ENCODE data around the gene GRID2. TPM values are rescaled to one million over a fixed set of nuclear protein-coding genes. Genes with fewer than 3 reads are reported as not detected.

The GRID2 gene
- total and polyA plus RNA-seq, 7 experiments from 2014 or later, result not detected

GRCh38 chr4:93394545-93395081, 1090.8 kb downstream of the GRID2 start:
- Mint-ChIP-seq H3K27me3 (no peaks in the 10 kb centered on the region), H3K4me3 (no peak overlapping the region), H3K36me3 (no peaks in the 10 kb centered on the region), H3K4me1 (no peaks in the 10 kb centered on the region), H3K27ac (no peak overlapping the region), H3K9me3 (peaks cover 0 to 10% (median 0%) of the 10 kb centered on the region in 11 donors)
- no peaks in the 10 kb centered on the region for H3K4me1 ChIP-seq (ENCODE audit: control insufficient read depth in 2 of 2, insufficient read depth in 2 of 2, low read length in 2 of 2)
- ATAC-seq (no peak), DNase-seq (no peak)
- no peak overlapping the region for H3K4me3 ChIP-seq (ENCODE audit: low read length)
- no peaks in the 10 kb centered on the region for H3K36me3 ChIP-seq (ENCODE audit: control insufficient read depth in 2 of 3, insufficient read depth in 3 of 3, low read length in 3 of 3)
- no peaks in the 10 kb centered on the region for H3K9me3 ChIP-seq (ENCODE audit: control insufficient read depth in 2 of 3, low read length in 3 of 3)
- ChIA-PET POLR2A (no interaction called here), CTCF (no interaction called here)
- H3K27me3 ChIP-seq (ENCODE audit: control insufficient read depth in 2 of 2, insufficient read depth in 2 of 2, low read length in 2 of 2), result no peaks in the 10 kb centered on the region
- no peak overlapping the region for H3K27ac ChIP-seq (ENCODE audit: low read depth, low read length)
- intact Hi-C loops (cut with micrococcal nuclease), result no loop called here

- no peak overlapping the region for H3K27ac ChIP-seq (ENCODE audit: low read depth, low read length)
- H3K27me3 ChIP-seq (ENCODE audit: control insufficient read depth in 2 of 2, insufficient read depth in 2 of 2, low read length in 2 of 2), result no peaks in the 10 kb centered on the region
- ChIA-PET CTCF (no interaction called here), POLR2A (no interaction called here)
- Mint-ChIP-seq H3K27me3 (no peaks in the 10 kb centered on the region), H3K4me3 (no peak overlapping the region), H3K9me3 (peaks cover 0 to 10% (median 0%) of the 10 kb centered on the region in 11 donors), H3K36me3 (no peaks in the 10 kb centered on the region), H3K4me1 (no peaks in the 10 kb centered on the region), H3K27ac (no peak overlapping the region)
- no peak overlapping the region for H3K4me3 ChIP-seq (ENCODE audit: low read length)
- H3K36me3 ChIP-seq (ENCODE audit: control insufficient read depth in 2 of 3, insufficient read depth in 3 of 3, low read length in 3 of 3), result no peaks in the 10 kb centered on the region
- H3K4me1 ChIP-seq (ENCODE audit: control insufficient read depth in 2 of 2, insufficient read depth in 2 of 2, low read length in 2 of 2), result no peaks in the 10 kb centered on the region
- ATAC-seq (no peak), DNase-seq (no peak)
- intact Hi-C loops (cut with micrococcal nuclease), result no loop called here
- H3K9me3 ChIP-seq (ENCODE audit: control insufficient read depth in 2 of 3, low read length in 3 of 3), result no peaks in the 10 kb centered on the region
Measured at GRCh38 chr4:93396272-93396671, 1092.5 kb downstream of the GRID2 start.

GRCh38 chr4:93403571-93403970, 1099.8 kb downstream of the GRID2 start:
- Mint-ChIP-seq H3K27me3 (no peaks in the 10 kb centered on the region), H3K4me3 (no peak overlapping the region), H3K36me3 (no peaks in the 10 kb centered on the region), H3K4me1 (no peaks in the 10 kb centered on the region), H3K27ac (no peak overlapping the region), H3K9me3 (peaks cover 0 to 11% (median 0%) of the 10 kb centered on the region in 11 donors)
- no peak overlapping the region for H3K27ac ChIP-seq (ENCODE audit: low read depth, low read length)
- H3K4me1 ChIP-seq (ENCODE audit: control insufficient read depth in 2 of 2, insufficient read depth in 2 of 2, low read length in 2 of 2), result no peaks in the 10 kb centered on the region
- no peak for DNase-seq
- ATAC-seq, result no peak
- H3K27me3 ChIP-seq (ENCODE audit: control insufficient read depth in 2 of 2, insufficient read depth in 2 of 2, low read length in 2 of 2), result no peaks in the 10 kb centered on the region
- no peaks in the 10 kb centered on the region for H3K36me3 ChIP-seq (ENCODE audit: control insufficient read depth in 2 of 3, insufficient read depth in 3 of 3, low read length in 3 of 3)
- H3K9me3 ChIP-seq (ENCODE audit: control insufficient read depth in 2 of 3, low read length in 3 of 3), result no peaks in the 10 kb centered on the region
- ChIA-PET CTCF (no interaction called here), POLR2A (no interaction called here)
- intact Hi-C loops (cut with micrococcal nuclease), result no loop called here
- H3K4me3 ChIP-seq (ENCODE audit: low read length), result no peak overlapping the region

GRCh38 chr4:93407493-93408275, 1103.9 kb downstream of the GRID2 start:
- Mint-ChIP-seq H3K4me3 (no peak overlapping the region), H3K27me3 (no peaks in the 10 kb centered on the region), H3K9me3 (peaks cover 0 to 11% (median 0%) of the 10 kb centered on the region in 11 donors), H3K36me3 (no peaks in the 10 kb centered on the region), H3K27ac (no peak overlapping the region), H3K4me1 (no peaks in the 10 kb centered on the region)
- H3K27ac ChIP-seq (ENCODE audit: low read depth, low read length), result no peak overlapping the region
- ATAC-seq (no peak), DNase-seq (no peak)
- ChIA-PET CTCF (interaction anchor here (0.6 kb wide), 1 partner anchor 14 kb away, joined by 3 read pairs; no protein-coding TSS in a partner anchor), POLR2A (no interaction called here)
- H3K27me3 ChIP-seq (ENCODE audit: control insufficient read depth in 2 of 2, insufficient read depth in 2 of 2, low read length in 2 of 2), result no peaks in the 10 kb centered on the region
- H3K9me3 ChIP-seq (ENCODE audit: control insufficient read depth in 2 of 3, low read length in 3 of 3), result no peaks in the 10 kb centered on the region
- H3K4me1 ChIP-seq (ENCODE audit: control insufficient read depth in 2 of 2, insufficient read depth in 2 of 2, low read length in 2 of 2), result no peaks in the 10 kb centered on the region
- intact Hi-C loops (cut with micrococcal nuclease), result no loop called here
- no peak overlapping the region for H3K4me3 ChIP-seq (ENCODE audit: low read length)
- no peaks in the 10 kb centered on the region for H3K36me3 ChIP-seq (ENCODE audit: control insufficient read depth in 2 of 3, insufficient read depth in 3 of 3, low read length in 3 of 3)

GRCh38 chr4:93409035-93409434, 1105.3 kb downstream of the GRID2 start:
- H3K4me1 Mint-ChIP-seq, result no peaks in the 10 kb centered on the region
- CTCF ChIA-PET, result no interaction called here

GRCh38 chr4:93414041-93414550, 1110.3 kb downstream of the GRID2 start:
- intact Hi-C loops (cut with micrococcal nuclease), result no loop called here
- Histone ChIP-seq H3K27me3 (ENCODE audit: control insufficient read depth in 2 of 2, insufficient read depth in 2 of 2, low read length in 2 of 2) (no peaks in the 10 kb centered on the region), H3K9me3 (ENCODE audit: control insufficient read depth in 2 of 3, low read length in 3 of 3) (no peaks in the 10 kb centered on the region), H3K4me1 (ENCODE audit: control insufficient read depth in 2 of 2, insufficient read depth in 2 of 2, low read length in 2 of 2) (no peaks in the 10 kb centered on the region), H3K27ac (ENCODE audit: low read depth, low read length) (no peak overlapping the region), H3K4me3 (ENCODE audit: low read length) (no peak overlapping the region), H3K36me3 (ENCODE audit: control insufficient read depth in 2 of 3, insufficient read depth in 3 of 3, low read length in 3 of 3) (no peaks in the 10 kb centered on the region)
- Mint-ChIP-seq H3K36me3 (no peaks in the 10 kb centered on the region), H3K9me3 (peaks cover 0 to 20% (median 0%) of the 10 kb centered on the region in 11 donors), H3K27ac (no peak overlapping the region), H3K4me1 (no peaks in the 10 kb centered on the region), H3K27me3 (no peaks in the 10 kb centered on the region), H3K4me3 (no peak overlapping the region)
- no peak for ATAC-seq
- no peak for DNase-seq
- ChIA-PET CTCF (no interaction called here), POLR2A (no interaction called here)

More at GRCh38 chr4:93409035-93409434, 1105.3 kb downstream of the GRID2 start:
- Mint-ChIP-seq H3K9me3 (peaks cover 0 to 13% (median 0%) of the 10 kb centered on the region in 11 donors), H3K27ac (no peak overlapping the region), H3K27me3 (no peaks in the 10 kb centered on the region), H3K36me3 (no peaks in the 10 kb centered on the region), H3K4me3 (no peak overlapping the region)
- intact Hi-C loops (cut with micrococcal nuclease), result no loop called here
- Histone ChIP-seq H3K27ac (ENCODE audit: low read depth, low read length) (no peak overlapping the region), H3K9me3 (ENCODE audit: control insufficient read depth in 2 of 3, low read length in 3 of 3) (no peaks in the 10 kb centered on the region), H3K27me3 (ENCODE audit: control insufficient read depth in 2 of 2, insufficient read depth in 2 of 2, low read length in 2 of 2) (no peaks in the 10 kb centered on the region), H3K4me1 (ENCODE audit: control insufficient read depth in 2 of 2, insufficient read depth in 2 of 2, low read length in 2 of 2) (no peaks in the 10 kb centered on the region), H3K36me3 (ENCODE audit: control insufficient read depth in 2 of 3, insufficient read depth in 3 of 3, low read length in 3 of 3) (no peaks in the 10 kb centered on the region), H3K4me3 (ENCODE audit: low read length) (no peak overlapping the region)
- DNase-seq, result no peak
- POLR2A ChIA-PET, result interaction anchor here (0.5 kb wide), 1 partner anchor 1279 kb away, joined by 3 read pairs; no protein-coding TSS in a partner anchor
- no peak for ATAC-seq
